GM12875 (cell line): ENCODE measurements around the gene ULBP3.

ENCODE experiments used
- H3K4me3 ChIP-seq: one replicate; pipeline ENCODE4 v1.5.1; 2011; ENCODE audit warnings: low read depth, low read length, control low read depth
- TF ChIP-seq, protein P1 (sequence below): IDR thresholded peaks from 2 replicates; pipeline ENCODE4 v1.5.1; 2011; ENCODE audit warnings: low read depth, mild to moderate bottlenecking, control low read depth, inconsistent platforms, low read length, moderate library complexity, borderline replicate concordance; ENCODE audit not compliant: insufficient read depth

The ULBP3 gene

DNA sequence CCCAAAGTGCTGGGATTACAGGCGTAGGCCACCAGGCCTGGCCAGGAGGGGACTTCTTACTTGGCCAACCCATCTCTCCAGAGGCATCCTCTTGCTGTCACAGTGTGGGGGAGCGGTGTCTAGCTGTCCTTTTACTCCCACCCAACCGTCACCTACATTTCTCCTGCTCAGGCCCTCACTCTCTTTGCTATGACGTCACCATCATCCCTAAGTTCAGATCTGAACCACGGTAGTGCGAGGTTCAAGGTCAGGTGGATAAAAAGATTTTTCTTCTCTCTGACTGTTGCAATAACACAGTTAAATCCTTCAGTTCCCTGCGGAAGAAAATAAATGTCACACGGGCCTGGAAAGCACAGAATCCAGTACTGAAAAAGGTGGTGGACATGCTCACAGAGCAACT is 36.3 kb downstream of the ULBP3 start:
- TF ChIP-seq, protein P1, sequence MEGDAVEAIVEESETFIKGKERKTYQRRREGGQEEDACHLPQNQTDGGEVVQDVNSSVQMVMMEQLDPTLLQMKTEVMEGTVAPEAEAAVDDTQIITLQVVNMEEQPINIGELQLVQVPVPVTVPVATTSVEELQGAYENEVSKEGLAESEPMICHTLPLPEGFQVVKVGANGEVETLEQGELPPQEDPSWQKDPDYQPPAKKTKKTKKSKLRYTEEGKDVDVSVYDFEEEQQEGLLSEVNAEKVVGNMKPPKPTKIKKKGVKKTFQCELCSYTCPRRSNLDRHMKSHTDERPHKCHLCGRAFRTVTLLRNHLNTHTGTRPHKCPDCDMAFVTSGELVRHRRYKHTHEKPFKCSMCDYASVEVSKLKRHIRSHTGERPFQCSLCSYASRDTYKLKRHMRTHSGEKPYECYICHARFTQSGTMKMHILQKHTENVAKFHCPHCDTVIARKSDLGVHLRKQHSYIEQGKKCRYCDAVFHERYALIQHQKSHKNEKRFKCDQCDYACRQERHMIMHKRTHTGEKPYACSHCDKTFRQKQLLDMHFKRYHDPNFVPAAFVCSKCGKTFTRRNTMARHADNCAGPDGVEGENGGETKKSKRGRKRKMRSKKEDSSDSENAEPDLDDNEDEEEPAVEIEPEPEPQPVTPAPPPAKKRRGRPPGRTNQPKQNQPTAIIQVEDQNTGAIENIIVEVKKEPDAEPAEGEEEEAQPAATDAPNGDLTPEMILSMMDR: no peak
- no peak overlapping the region for H3K4me3 ChIP-seq

DNA sequence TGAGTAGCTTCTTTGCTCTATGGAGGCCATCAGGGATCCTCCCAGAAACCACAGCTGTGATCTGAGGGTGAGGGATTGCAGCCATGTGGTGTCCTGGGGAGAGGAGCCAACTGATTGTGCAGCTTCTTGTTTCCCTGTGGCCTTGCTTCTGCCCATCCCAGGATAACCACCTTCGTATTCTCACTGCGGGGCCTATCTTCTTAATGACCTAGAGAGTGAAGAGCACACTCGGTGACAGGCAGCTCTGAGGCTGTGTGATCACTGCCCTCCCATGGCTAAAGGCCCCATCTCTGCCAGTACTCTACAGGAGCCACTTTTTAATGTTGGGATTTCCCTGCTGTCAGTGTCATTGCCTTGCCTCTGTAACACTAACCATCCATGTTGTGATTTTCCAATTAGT is 38.3 kb downstream of the ULBP3 start:
- TF ChIP-seq, protein P1: no peak
- no peak overlapping the region for H3K4me3 ChIP-seq

DNA sequence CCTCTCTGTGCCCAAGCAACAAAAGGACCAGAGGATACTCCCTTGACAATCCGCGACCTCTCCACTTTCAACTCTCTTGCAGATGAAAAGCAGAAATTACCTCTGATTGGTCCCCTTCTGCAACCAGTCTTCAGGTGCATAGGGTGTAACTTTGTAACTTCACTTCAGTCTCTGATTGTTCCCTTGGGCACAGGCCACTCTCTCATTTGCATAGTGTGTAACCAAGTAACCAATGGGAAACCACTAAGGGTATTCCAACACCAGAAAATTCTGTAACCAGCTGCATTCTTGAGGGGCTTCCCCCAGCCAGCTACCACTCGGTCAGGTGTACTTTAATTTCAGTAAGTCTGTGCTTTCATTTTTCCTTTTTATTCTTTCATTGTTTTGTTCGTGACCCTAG is 39.2 kb downstream of the ULBP3 start:
- H3K4me3 ChIP-seq: no peak overlapping the region
- TF ChIP-seq, protein P1: no peak

- TF ChIP-seq, protein P1: no peak
- no peak overlapping the region for H3K4me3 ChIP-seq
Observed at GRCh38 chr6:150029276-150029675, 39.6 kb downstream of the ULBP3 start.

GRCh38 chr6:150028799-150029198 is 40.1 kb downstream of the ULBP3 start:
- no peak overlapping the region for H3K4me3 ChIP-seq

GRCh38 chr6:150027806-150028565 is 40.9 kb downstream of the ULBP3 start:
- TF ChIP-seq, protein P1: no peak
- H3K4me3 ChIP-seq: no peak overlapping the region

More at GRCh38 chr6:150028799-150029198, 40.1 kb downstream of the ULBP3 start:
- TF ChIP-seq, protein P1: no peak
